Stimulated activated CD4-positive, alpha-beta T cell treated with anti-CD3 and anti-CD28 coated beads, Interleukin-12 subunit alpha, Interleukin-12 subunit beta, amount 100 ng/mL, for 24 hours (primary cell): Measurements from ENCODE around the gene ENPP1.

Experiments
- DNase-seq, 2 experiments: peaks; one replicate each; pipeline ENCODE4 v3.0.0-alpha.2; 2020; ENCODE audit warnings: low read depth in 2 of 2

The ENPP1 gene

GRCh38 chr6:131787079-131787478 lies 20.7 kb upstream of the ENPP1 start:
- no peak for DNase-seq

GRCh38 chr6:131787766-131788712 lies 19.8 kb upstream of the ENPP1 start:
- DNase-seq: no peak

- DNase-seq: no peak
Observed at GRCh38 chr6:131789219-131789618, 18.6 kb upstream of the ENPP1 start.

GRCh38 chr6:131791476-131791875 lies 16.3 kb upstream of the ENPP1 start:
- no peak for DNase-seq

GRCh38 chr6:131792091-131792496 lies 15.7 kb upstream of the ENPP1 start:
- no peak for DNase-seq

- DNase-seq: no peak
Observed at GRCh38 chr6:131795366-131795765, 12.5 kb upstream of the ENPP1 start.

GRCh38 chr6:131802347-131802746 lies 5.5 kb upstream of the ENPP1 start:
- no peak for DNase-seq

GRCh38 chr6:131803007-131803769 lies 4.6 kb upstream of the ENPP1 start:
- no peak for DNase-seq

- no peak for DNase-seq
Observed at GRCh38 chr6:131804131-131804530, 3.7 kb upstream of the ENPP1 start.

- no peak for DNase-seq
Observed at GRCh38 chr6:131807321-131807643, 538 bp upstream of the ENPP1 start.

GRCh38 chr6:131808460-131809269 lies 845 bp downstream of the ENPP1 start:
- no peak for DNase-seq

GRCh38 chr6:131811500-131811899 lies 3.7 kb downstream of the ENPP1 start:
- DNase-seq: no peak

GRCh38 chr6:131813991-131814390 lies 6.2 kb downstream of the ENPP1 start:
- DNase-seq: no peak

- no peak for DNase-seq
Observed at GRCh38 chr6:131816869-131817268, 9.0 kb downstream of the ENPP1 start.

- DNase-seq: no peak
Observed at GRCh38 chr6:131819572-131820124, 11.8 kb downstream of the ENPP1 start.

- DNase-seq: no peak
Observed at GRCh38 chr6:131821010-131821807, 13.4 kb downstream of the ENPP1 start.

GRCh38 chr6:131822119-131822518 lies 14.3 kb downstream of the ENPP1 start:
- DNase-seq: no peak

GRCh38 chr6:131823276-131823902 lies 15.6 kb downstream of the ENPP1 start:
- no peak for DNase-seq

GRCh38 chr6:131825946-131826345 lies 18.1 kb downstream of the ENPP1 start:
- DNase-seq: no peak

- no peak for DNase-seq
Observed at GRCh38 chr6:131828080-131828479, 20.3 kb downstream of the ENPP1 start.

GRCh38 chr6:131828951-131829350 lies 21.1 kb downstream of the ENPP1 start:
- DNase-seq: no peak
